T-helper 17 cell (primary cell): ENCODE results near the gene ZNF143. TPM values are rescaled to one million over a fixed set of nuclear protein-coding genes. Genes with fewer than 3 reads are reported as not detected.
"Not testable (repeated sequence)": the region's sequence is repeated elsewhere in the genome, so short reads cannot be mapped to it uniquely, and the experiment has no call there.

Experiments
- ATAC-seq: fragments of 150-1000 bp; cut with Tn5 transposase; 2 replicates; pipeline ENCODE4 v1.10.0; 2021; ENCODE audit warnings: mild to moderate bottlenecking, moderate library complexity
- DNase-seq, 3 donors: peaks; one replicate each; pipeline versions ENCODE4 v3.0.0 to v3.0.0-alpha.2; 2020 to 2021
- H3K9me3 ChIP-seq: one replicate; pipeline ENCODE4 v1.7.0; 2013; ENCODE audit warnings: low read length, mild to moderate bottlenecking; ENCODE audit not compliant: control insufficient read depth, poor library complexity, severe bottlenecking
- H3K27ac Mint-ChIP-seq: one replicate; pipeline ENCODE4 v1.8.0; 2022; ENCODE audit warnings: mild to moderate bottlenecking, moderate library complexity, mixed read lengths
- H3K27me3 Mint-ChIP-seq: one replicate; pipeline ENCODE4 v1.8.0; 2022; ENCODE audit warnings: mixed read lengths
- H3K36me3 Mint-ChIP-seq: one replicate; pipeline ENCODE4 v1.8.0; 2022; ENCODE audit warnings: low read depth, mixed read lengths
- H3K4me1 Mint-ChIP-seq: one replicate; pipeline ENCODE4 v1.8.0; 2022; ENCODE audit warnings: mild to moderate bottlenecking, mixed read lengths
- H3K4me3 Mint-ChIP-seq: one replicate; pipeline ENCODE4 v1.8.0; 2022; ENCODE audit warnings: mild to moderate bottlenecking, moderate library complexity, mixed read lengths
- total RNA-seq, 4 donors: library from RNA in 2 of 4; stranded (reverse) in 2 of 4; gene quantifications; one replicate each; pipeline ENCODE4 v1.2.3 and lab custom pipeline; 2022 to 2026

The ZNF143 gene
- total RNA-seq, 2 donors from 2014 or later, result 27.0 to 35.5 TPM

DNA sequence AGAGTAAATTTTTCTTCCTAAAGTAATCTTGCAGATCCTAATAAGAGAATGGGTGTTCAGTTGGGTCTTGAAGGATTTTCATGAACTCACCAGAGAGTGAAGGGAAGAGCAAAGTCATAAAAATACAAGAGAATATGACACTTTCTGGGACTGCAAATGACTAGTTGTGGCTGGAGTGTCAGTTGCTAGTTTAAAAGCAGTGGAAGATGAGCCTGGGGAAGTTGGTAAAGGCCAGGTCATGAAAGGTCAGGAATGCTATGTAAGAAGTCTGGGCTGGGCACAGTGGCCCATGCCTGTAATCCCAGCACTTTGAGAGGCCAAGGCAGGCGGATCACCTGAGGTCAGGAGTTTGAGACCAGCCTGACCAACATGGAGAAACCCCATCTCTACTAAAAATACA lies 53.8 kb downstream of the ZNF143 start:
- H3K4me1 Mint-ChIP-seq, result peaks cover 11% of the 10 kb centered on the region
- not testable (repeated sequence) for H3K4me3 Mint-ChIP-seq, H3K9me3 ChIP-seq, ATAC-seq, H3K27me3 Mint-ChIP-seq, DNase-seq, H3K27ac Mint-ChIP-seq
- peaks cover 16% of the 10 kb centered on the region for H3K36me3 Mint-ChIP-seq

DNA sequence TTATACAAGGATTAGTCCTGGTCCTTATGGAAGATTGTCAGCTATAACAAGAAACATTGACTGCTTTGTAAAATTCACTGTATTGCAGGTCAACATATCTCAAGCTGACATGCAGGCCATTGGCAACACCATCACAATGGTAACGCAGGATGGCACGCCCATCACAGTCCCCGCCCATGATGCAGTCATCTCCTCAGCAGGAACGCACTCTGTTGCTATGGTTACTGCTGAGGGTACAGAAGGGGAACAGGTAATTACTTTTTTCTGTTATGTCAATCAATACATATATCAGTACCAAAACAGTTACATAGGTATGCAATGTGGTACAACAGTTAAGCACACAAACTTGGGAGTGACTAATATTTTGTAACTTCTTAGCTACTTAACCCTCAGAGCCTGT lies 55.3 kb downstream of the ZNF143 start:
- no peak for DNase-seq
- no peak for ATAC-seq
- no peaks in the 10 kb centered on the region for H3K9me3 ChIP-seq
- Mint-ChIP-seq H3K27ac (no peak overlapping the region), H3K4me3 (no peak overlapping the region), H3K36me3 (peaks cover 16% of the 10 kb centered on the region), H3K27me3 (no peaks in the 10 kb centered on the region), H3K4me1 (peaks cover 7% of the 10 kb centered on the region)

DNA sequence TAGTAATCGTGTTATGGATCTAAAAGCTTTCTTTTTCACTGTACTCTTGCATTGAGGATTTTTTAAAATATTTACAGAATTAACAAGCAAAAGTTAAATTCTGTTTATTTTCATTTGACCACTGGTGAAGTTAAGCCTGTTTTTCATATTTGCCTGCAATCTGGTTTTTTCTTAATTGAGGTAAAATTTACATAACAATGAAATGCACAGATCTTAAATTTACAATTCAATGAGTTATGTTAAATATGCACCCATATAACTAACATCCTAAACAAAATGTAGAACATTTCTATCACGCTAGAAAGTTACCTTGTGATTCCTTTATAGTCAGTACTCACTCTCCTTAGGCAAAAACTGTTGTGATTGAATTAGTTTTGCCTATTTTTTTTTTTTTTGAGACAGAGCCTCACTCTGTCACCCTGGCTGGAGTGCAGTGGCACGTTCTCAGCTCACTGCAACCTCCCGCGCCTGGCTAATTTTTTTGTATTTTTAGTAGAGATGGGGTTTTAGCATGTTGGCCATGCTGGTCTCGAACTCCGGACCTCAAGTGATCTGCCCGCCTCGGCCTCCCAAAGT lies 58.1 kb downstream of the ZNF143 start:
- H3K4me3 Mint-ChIP-seq, result no peak overlapping the region
- no peak for DNase-seq
- H3K4me1 Mint-ChIP-seq, result peaks cover 2% of the 10 kb centered on the region
- H3K27ac Mint-ChIP-seq, result no peak overlapping the region
- no peak for ATAC-seq
- peaks cover 12% of the 10 kb centered on the region for H3K36me3 Mint-ChIP-seq
- no peaks in the 10 kb centered on the region for H3K27me3 Mint-ChIP-seq
- H3K9me3 ChIP-seq, result no peaks in the 10 kb centered on the region

DNA sequence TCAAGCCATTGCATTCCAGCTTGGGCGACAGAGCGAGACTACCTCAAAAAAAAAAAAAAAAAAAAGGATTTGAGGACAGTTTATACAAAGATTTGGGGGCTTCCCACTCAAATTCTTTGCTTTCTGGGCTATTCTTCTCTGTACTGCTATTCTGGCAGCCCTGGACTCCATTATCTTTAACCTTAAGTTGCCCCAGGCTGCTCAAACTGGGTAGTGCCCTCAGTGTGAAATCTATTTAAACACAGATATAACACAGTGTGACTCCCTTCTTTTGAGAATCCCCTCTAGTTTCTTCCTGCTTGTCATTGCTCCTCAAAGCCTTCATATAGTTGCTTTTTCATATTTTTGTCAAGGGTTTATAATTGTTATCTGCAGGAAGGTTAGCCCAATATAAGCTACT lies 63.2 kb downstream of the ZNF143 start:
- H3K4me3 Mint-ChIP-seq, result no peak overlapping the region
- peaks cover 2% of the 10 kb centered on the region for H3K4me1 Mint-ChIP-seq
- H3K27ac Mint-ChIP-seq, result no peak overlapping the region
- ATAC-seq (no peak), DNase-seq (no peak)
- no peaks in the 10 kb centered on the region for H3K27me3 Mint-ChIP-seq
- no peaks in the 10 kb centered on the region for H3K9me3 ChIP-seq
- no peaks in the 10 kb centered on the region for H3K36me3 Mint-ChIP-seq

DNA sequence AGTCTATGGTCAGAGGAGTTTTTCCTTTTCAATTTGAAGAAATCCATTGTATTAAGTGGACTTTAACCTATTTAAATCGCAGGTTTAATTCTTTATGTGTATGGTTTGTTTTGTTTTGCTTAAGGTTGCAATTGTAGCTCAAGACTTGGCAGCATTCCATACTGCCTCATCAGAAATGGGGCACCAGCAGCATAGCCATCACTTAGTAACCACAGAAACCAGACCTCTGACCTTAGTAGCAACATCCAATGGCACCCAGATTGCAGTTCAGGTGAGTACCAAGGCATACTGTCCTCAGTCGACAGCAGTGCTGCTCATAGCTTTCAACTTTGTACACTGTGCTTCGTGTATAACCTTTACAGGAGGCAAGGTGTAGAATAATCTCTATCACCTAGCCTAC lies 64.3 kb downstream of the ZNF143 start:
- Mint-ChIP-seq H3K36me3 (no peaks in the 10 kb centered on the region), H3K27ac (no peak overlapping the region), H3K4me3 (no peak overlapping the region), H3K4me1 (peaks cover 2% of the 10 kb centered on the region), H3K27me3 (no peaks in the 10 kb centered on the region)
- H3K9me3 ChIP-seq, result no peaks in the 10 kb centered on the region
- DNase-seq, result no peak
- no peak for ATAC-seq

DNA sequence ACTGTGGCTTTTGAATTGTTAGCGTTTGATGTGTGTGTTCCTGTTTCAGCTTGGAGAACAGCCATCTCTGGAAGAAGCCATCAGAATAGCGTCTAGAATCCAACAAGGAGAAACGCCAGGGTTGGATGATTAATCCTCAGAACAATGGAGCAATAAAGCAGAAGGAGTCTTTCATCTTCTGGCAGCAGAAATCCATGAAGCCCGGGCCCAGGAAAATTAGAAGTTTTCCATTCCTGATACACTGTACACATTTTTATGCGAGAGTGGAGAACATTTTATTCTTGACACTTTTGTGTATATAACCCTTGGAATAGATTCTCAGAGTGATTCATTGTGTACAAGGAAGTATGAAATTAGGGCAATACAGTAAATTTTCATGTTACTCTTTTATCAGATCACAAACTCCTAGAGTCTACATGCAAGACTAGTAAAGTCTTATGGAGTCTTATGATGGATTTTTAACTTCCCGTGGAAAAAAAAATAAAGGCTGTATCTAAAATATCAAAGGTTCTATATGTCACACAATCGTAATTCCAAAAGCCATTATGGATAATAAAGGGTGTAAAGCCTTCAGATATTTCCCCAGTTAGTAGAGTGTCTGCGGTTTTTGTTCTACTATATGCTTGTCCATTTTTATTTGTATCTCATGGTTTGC lies 66.8 kb downstream of the ZNF143 start:
- no peaks in the 10 kb centered on the region for H3K36me3 Mint-ChIP-seq
- ATAC-seq, result no peak

DNA sequence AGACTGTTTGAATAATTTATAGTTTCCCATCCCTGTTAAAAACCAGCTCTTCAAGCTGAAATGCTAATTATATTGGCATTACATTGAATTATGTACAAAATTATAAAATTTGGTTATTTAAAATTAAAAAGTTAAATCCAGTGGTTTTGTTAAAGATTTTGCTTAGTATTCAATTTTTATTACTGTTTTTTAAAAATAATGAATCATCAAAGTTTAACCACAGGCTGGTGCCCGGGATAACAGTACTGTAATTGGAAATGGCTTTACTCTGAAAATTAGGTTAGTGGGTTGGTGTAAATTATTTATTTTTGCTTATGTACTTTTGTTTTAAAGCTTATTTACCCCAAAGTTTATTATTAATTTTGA lies 67.3 kb downstream of the ZNF143 start:
- H3K27ac Mint-ChIP-seq, result peak overlapping the region; percentile 14
- no peaks in the 10 kb centered on the region for H3K9me3 ChIP-seq
- no peaks in the 10 kb centered on the region for H3K27me3 Mint-ChIP-seq
- no peak for DNase-seq
- H3K4me1 Mint-ChIP-seq, result peaks cover 2% of the 10 kb centered on the region
- no peak for ATAC-seq
- no peak overlapping the region for H3K4me3 Mint-ChIP-seq
- no peaks in the 10 kb centered on the region for H3K36me3 Mint-ChIP-seq

More for the DNA sequence above, 66.8 kb downstream of the ZNF143 start:
- Mint-ChIP-seq H3K27me3 (no peaks in the 10 kb centered on the region), H3K4me3 (no peak overlapping the region), H3K4me1 (peaks cover 2% of the 10 kb centered on the region), H3K27ac (peak overlapping the region; percentile 14)
- H3K9me3 ChIP-seq, result no peaks in the 10 kb centered on the region
- DNase-seq, result no peak

DNA sequence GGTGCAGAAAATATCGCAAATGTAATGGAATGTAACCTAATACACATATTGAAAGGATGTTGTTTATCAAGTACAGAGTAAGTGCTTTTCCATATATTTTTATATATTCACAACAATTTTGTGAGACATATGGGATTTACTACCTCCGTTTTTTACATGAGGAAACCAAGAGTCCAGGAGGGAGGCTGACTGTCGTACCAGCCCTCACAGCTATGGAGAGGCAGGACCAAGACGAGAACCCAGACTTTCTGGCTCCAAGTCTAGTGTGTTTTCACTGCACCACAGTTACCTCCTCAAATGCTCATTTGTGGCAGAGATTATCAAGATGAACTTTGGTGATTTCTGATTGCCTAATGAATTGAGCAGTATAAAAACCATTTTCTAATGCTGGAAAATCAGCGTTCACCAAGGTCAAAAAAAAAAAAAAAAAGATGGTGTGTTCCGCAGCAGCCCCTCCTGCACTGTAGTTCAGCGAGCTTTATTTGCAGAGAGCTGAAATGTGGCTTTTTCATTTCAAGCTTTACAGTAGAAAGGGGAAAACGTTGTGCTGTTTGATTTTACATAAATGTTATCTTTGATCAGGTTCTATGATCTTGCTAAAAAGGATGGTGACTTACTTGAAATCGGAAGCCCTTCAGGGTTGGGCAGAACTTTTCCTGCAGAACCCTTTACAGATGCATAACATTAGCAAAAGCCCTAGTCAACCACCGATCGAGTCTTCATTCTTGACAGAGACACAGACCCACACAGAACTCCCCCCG lies 67.9 kb downstream of the ZNF143 start:
- ATAC-seq, result no peak
- Mint-ChIP-seq H3K27me3 (no peaks in the 10 kb centered on the region), H3K4me1 (peaks cover 2% of the 10 kb centered on the region), H3K4me3 (no peak overlapping the region), H3K27ac (no peak overlapping the region), H3K36me3 (no peaks in the 10 kb centered on the region)
- no peaks in the 10 kb centered on the region for H3K9me3 ChIP-seq
- no peak for DNase-seq

DNA sequence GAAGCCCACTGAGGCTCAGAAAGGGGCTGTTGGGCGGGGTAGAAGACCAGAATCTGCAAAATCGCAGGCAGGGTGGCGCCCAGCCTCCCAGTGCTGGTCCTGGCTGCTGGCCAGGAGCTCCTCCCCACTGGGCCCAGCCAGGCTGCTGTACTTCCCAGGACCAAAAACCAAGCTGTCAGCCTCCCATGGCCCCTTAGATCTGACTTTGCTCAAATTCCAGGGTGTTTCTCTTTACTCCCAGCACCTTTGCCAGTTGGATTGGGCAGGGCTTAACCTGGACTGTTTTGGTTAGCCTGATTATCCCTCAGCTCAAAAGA lies 68.5 kb downstream of the ZNF143 start:
- no peaks in the 10 kb centered on the region for H3K27me3 Mint-ChIP-seq
- no peaks in the 10 kb centered on the region for H3K36me3 Mint-ChIP-seq
- no peak for ATAC-seq

DNA sequence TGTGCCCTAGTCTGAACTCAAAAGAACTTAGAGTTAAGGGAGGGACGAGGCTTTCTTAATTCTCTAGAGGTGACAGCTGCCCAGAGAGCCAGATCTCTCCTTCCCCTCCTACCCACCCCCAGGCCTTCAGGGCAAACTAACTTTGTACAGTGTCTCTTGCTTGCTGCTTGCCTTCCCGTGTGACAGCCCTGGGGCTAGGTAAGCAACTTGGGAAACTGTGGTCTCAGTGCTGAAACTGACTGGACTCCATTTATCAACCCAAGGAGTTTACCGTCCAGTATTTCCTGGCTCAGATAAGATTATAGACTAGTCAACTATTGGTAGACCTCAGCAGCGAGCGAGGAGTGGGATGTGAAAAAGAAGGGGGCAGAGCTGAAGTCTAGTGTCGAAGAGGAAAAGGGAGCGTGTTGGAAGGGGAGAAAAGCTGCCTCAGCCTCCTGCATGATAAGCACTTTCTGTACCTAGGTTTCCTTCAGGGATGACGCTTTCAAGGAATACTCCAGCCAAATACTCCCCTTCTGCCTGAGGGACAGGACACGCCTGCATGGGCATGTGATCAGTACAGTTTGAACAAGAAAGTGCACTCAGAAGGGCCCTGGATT lies 69.3 kb downstream of the ZNF143 start:
- no peaks in the 10 kb centered on the region for H3K4me1 Mint-ChIP-seq
- no peaks in the 10 kb centered on the region for H3K27me3 Mint-ChIP-seq
- H3K9me3 ChIP-seq, result no peaks in the 10 kb centered on the region
- no peak overlapping the region for H3K4me3 Mint-ChIP-seq
- H3K27ac Mint-ChIP-seq, result peak overlapping the region; percentile 49
- no peak for ATAC-seq
- H3K36me3 Mint-ChIP-seq, result no peaks in the 10 kb centered on the region
- no peak for DNase-seq

More for the DNA sequence above, 68.5 kb downstream of the ZNF143 start:
- no peaks in the 10 kb centered on the region for H3K9me3 ChIP-seq
- no peak overlapping the region for H3K4me3 Mint-ChIP-seq
- no peak for DNase-seq
- no peak overlapping the region for H3K27ac Mint-ChIP-seq
- no peaks in the 10 kb centered on the region for H3K4me1 Mint-ChIP-seq

DNA sequence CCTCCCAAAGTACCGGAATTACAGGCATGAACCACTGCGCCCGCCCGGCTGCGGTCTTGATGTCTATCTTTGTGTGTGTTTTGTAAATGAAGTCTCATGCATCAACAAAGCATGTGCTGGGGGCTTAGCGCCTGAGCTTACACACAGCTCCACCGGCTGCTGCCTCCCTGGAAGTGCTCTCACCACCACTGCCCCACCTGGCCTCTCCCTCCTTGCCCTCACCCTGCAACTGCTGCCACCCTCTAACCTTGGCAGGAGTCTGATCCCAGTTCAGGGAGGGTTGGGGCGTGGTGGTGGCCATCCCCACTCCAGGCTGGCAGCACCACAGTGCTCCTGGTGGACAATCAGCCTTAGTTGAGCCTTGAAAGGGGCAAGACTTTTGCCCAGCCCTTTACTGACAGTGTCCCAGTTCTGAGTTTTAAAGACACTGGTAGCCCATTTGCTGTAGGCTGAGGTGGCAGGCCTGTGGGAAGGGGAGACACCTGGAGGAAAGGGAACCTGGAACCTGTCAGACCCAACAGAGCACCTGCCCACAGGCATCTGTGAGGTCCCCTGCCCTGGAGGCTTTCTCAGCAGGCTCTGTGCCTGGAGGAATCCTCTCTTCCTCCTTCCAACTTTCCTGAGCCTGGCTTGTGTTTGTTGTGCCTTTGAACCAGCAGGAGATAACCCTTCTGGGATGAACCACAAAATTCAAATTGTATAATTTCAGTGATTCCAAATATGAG lies 70.3 kb downstream of the ZNF143 start:
- Mint-ChIP-seq H3K27ac (peak overlapping the region; percentile 49), H3K4me3 (no peak overlapping the region), H3K27me3 (no peaks in the 10 kb centered on the region), H3K36me3 (no peaks in the 10 kb centered on the region), H3K4me1 (no peaks in the 10 kb centered on the region)
- H3K9me3 ChIP-seq, result no peaks in the 10 kb centered on the region
- ATAC-seq (no peak), DNase-seq (no peak)

DNA sequence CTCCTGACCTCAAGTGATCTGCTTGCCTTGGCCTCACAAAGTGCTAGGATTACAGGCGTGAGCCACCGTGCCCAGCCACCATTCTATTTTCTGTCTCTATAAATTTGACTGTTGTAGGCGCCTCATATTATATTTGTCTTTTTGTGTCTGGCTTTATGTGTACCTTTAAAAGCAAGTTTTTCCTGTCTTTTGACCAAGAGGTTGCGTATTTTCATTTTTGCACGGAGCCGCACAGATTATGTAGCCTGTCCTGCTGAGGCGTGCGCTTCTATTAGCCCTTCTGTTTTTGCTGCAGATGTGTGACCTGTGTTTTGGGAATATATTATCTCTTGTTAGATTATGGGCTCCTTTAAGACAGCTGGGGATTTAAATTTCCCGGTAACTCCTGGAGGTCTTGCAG lies 72.2 kb downstream of the ZNF143 start:
- Mint-ChIP-seq H3K27me3 (no peaks in the 10 kb centered on the region), H3K4me1 (no peaks in the 10 kb centered on the region), H3K36me3 (no peaks in the 10 kb centered on the region), H3K4me3 (no peak overlapping the region), H3K27ac (no peak overlapping the region)
- no peak for DNase-seq
- no peaks in the 10 kb centered on the region for H3K9me3 ChIP-seq
- ATAC-seq, result no peak
